Gastrocnemius medialis (tissue), 4 donors: ENCODE measurements around the gene SIM1. TPM values are rescaled to one million over a fixed set of nuclear protein-coding genes. Genes with fewer than 3 reads are reported as not detected.

Experiments used
- ATAC-seq, 2 donors: fragments of 150-250 bp; one replicate each; pipeline ENCODE4 v1.9.1; 2016
- DNase-seq, 2 donors: peaks; one replicate each; pipeline ENCODE4 v3.0.0-alpha.2; 2019
- H3K27ac ChIP-seq, 4 donors: fragments of 200-600 bp; sonication (generic); 1 replicate in 1 of 4; 2 replicates in 3 of 4; pipeline ENCODE4 v1.5.1; 2016 to 2018; ENCODE audit warnings: mild to moderate bottlenecking in 2 of 4, moderate library complexity in 1 of 4
- H3K27me3 ChIP-seq, 3 donors: fragments of 200-600 bp; sonication (generic) in 2 of 3; 1 replicate in 1 of 3; 2 replicates in 2 of 3; pipeline versions ENCODE4 v1.5.1 to v1.6.0; 2016 to 2019; ENCODE audit warnings: mild to moderate bottlenecking in 1 of 3, moderate library complexity in 1 of 3
- H3K36me3 ChIP-seq, 2 donors: fragments of 200-600 bp; sonication (generic) in 1 of 2; one replicate each; pipeline ENCODE4 v1.5.1; 2017 to 2018
- H3K4me1 ChIP-seq, 2 donors: fragments of 200-600 bp; sonication (generic) in 1 of 2; one replicate each; pipeline ENCODE4 v1.5.1; 2016 to 2017; ENCODE audit warnings: mild to moderate bottlenecking in 2 of 2
- H3K4me3 ChIP-seq, 4 donors: fragments of 200-600 bp; sonication (generic) in 3 of 4; 1 replicate in 1 of 4; 2 replicates in 3 of 4; pipeline ENCODE4 v1.5.1; 2016 to 2019; ENCODE audit warnings: mild to moderate bottlenecking in 2 of 4
- H3K9me3 ChIP-seq, 3 donors: fragments of 200-600 bp; sonication (generic) in 2 of 3; 1 replicate in 1 of 3; 2 replicates in 2 of 3; pipeline ENCODE4 v1.5.1; 2016 to 2019
- POLR2A ChIP-seq, 2 donors: fragments of 450-650 bp; IDR thresholded peaks; one replicate each; pipeline ENCODE4 v1.6.1; 2017; ENCODE audit warnings: antibody characterized with exemption in 2 of 2, mild to moderate bottlenecking in 2 of 2, moderate library complexity in 2 of 2
- in situ Hi-C, 4 donors: fragments of 200-750 bp; cut with MboI; loops; one replicate each; pipeline versions ENCODE4 v1.15.0 to v1.8.0; 2017; ENCODE audit warnings: low sequenced_read_pairs in 4 of 4
- intact Hi-C: fragments of 100-400 bp; cut with DNase I; formaldehyde crosslinking; loops from one replicate; pipeline ENCODE4 v1.15.1; 2023; ENCODE audit warnings: low total_unique reads
- total RNA-seq, 4 donors: library from RNA; depleted of rRNA; stranded (reverse); fragments of >200 nt; gene quantifications; one replicate each; pipeline versions ENCODE4 v1.1.0 to v1.2.3, GENCODE V29; 2016
- TF ChIP-seq, protein P1 (sequence below), 5 experiments: fragments of 450-650 bp in 3 of 5; fragments of 200-600 bp in 2 of 5; sonication (generic) in 2 of 5; IDR thresholded peaks in 4 of 5; conservative IDR thresholded peaks in 1 of 5; 1 replicate in 4 of 5; 2 replicates in 1 of 5; pipeline ENCODE4 v1.5.1; 2016 to 2019; ENCODE audit warnings: antibody characterized with exemption in 5 of 5, mild to moderate bottlenecking in 3 of 5, moderate library complexity in 3 of 5

The SIM1 gene
- total RNA-seq, 4 donors from 2014 or later = 0.19 to 1.8 (median 0.88) TPM

DNA sequence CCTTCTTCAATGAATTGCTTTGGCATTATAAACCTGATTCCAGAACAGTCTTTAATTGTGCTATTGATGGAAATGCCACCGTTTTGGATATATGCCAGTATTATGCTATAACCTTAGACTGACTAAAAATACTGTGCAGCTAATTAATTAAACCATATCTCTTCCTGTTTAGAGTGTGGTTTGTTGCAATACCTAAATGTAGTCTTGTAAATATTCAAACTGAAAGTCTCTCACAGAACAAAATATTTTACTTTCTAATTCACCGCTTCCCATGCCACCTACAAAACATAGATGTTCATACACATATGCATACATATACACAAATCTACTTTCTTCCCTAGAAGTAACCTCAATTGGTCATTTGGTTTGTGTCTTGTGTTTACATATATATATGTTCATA, 126.6 kb downstream of the SIM1 start:
- no peaks in the 10 kb centered on the region for H3K36me3 ChIP-seq
- no peak overlapping the region for H3K27ac ChIP-seq
- no peaks in the 10 kb centered on the region for H3K27me3 ChIP-seq
- peaks cover 0 to 6% of the 10 kb centered on the region in 2 donors for H3K4me1 ChIP-seq
- intact Hi-C loops = no loop called here
- H3K4me3 ChIP-seq = no peak overlapping the region
- ATAC-seq = no peak
- no peak for DNase-seq
- TF ChIP-seq POLR2A (IDR thresholded peaks at IDR 0.05) = no peak
- TF ChIP-seq, protein P1, sequence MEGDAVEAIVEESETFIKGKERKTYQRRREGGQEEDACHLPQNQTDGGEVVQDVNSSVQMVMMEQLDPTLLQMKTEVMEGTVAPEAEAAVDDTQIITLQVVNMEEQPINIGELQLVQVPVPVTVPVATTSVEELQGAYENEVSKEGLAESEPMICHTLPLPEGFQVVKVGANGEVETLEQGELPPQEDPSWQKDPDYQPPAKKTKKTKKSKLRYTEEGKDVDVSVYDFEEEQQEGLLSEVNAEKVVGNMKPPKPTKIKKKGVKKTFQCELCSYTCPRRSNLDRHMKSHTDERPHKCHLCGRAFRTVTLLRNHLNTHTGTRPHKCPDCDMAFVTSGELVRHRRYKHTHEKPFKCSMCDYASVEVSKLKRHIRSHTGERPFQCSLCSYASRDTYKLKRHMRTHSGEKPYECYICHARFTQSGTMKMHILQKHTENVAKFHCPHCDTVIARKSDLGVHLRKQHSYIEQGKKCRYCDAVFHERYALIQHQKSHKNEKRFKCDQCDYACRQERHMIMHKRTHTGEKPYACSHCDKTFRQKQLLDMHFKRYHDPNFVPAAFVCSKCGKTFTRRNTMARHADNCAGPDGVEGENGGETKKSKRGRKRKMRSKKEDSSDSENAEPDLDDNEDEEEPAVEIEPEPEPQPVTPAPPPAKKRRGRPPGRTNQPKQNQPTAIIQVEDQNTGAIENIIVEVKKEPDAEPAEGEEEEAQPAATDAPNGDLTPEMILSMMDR (IDR thresholded peaks at IDR 0.05 in 4 of 5, conservative IDR thresholded peaks at IDR 0.05 in 1 of 5) = no peak
- H3K9me3 ChIP-seq = no peaks in the 10 kb centered on the region
- in situ Hi-C loops = no loop called here

DNA sequence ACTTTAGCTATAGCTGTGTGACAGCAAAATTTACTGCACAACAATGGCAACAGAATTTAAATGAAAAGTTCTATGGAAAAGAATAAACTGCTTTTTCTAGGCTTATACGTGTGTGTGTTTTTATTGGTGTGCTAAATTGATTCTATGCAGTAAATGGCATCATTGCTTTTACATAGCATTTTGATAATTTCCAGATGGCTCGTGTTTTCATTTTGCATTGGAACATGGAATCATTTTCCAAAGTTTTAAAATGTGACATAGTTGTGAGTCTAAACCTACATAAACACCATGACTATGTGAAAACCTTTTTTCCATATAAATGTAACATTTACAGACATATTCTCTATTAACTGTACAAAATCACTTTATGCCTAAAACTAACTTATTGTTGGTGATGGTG, 127.8 kb downstream of the SIM1 start:
- no peaks in the 10 kb centered on the region for H3K27me3 ChIP-seq
- DNase-seq (no peak), ATAC-seq (no peak)
- TF ChIP-seq, protein P1 (IDR thresholded peaks at IDR 0.05 in 4 of 5, conservative IDR thresholded peaks at IDR 0.05 in 1 of 5) = no peak
- TF ChIP-seq POLR2A (IDR thresholded peaks at IDR 0.05) = no peak
- H3K4me3 ChIP-seq = no peak overlapping the region
- H3K4me1 ChIP-seq = no peaks in the 10 kb centered on the region
- in situ Hi-C loops = no loop called here
- H3K36me3 ChIP-seq = no peaks in the 10 kb centered on the region
- no peaks in the 10 kb centered on the region for H3K9me3 ChIP-seq
- no peak overlapping the region for H3K27ac ChIP-seq
- intact Hi-C loops = no loop called here

DNA sequence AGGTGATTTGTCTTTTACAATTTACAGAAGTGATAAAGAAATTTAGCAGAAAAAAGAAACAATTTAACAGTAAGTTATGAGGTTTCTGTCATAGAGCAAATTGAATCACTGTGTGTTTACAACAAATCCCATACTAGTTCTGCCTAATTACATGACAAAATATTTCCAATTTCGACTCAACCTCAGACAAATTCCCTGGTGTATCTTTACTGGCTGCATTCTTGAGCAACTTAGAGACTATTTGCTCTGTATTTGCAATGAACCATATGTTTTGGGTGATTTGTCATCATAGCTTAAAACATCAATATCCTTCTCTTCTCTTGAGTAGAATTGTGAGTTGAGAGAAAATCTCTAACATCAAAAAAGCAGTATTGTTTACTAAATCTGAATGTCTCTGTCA, 128.7 kb downstream of the SIM1 start:
- H3K27me3 ChIP-seq = no peaks in the 10 kb centered on the region
- H3K27ac ChIP-seq = no peak overlapping the region
- intact Hi-C loops (no loop called here), in situ Hi-C loops (no loop called here)
- TF ChIP-seq, protein P1 (IDR thresholded peaks at IDR 0.05 in 4 of 5, conservative IDR thresholded peaks at IDR 0.05 in 1 of 5) = no peak
- TF ChIP-seq POLR2A (IDR thresholded peaks at IDR 0.05) = no peak
- no peaks in the 10 kb centered on the region for H3K4me1 ChIP-seq
- DNase-seq (no peak), ATAC-seq (no peak)
- no peaks in the 10 kb centered on the region for H3K36me3 ChIP-seq
- H3K4me3 ChIP-seq = no peak overlapping the region
- no peaks in the 10 kb centered on the region for H3K9me3 ChIP-seq
